Measurements from ENCODE around the gene TRPV2.

TRPV2 gene

DNA sequence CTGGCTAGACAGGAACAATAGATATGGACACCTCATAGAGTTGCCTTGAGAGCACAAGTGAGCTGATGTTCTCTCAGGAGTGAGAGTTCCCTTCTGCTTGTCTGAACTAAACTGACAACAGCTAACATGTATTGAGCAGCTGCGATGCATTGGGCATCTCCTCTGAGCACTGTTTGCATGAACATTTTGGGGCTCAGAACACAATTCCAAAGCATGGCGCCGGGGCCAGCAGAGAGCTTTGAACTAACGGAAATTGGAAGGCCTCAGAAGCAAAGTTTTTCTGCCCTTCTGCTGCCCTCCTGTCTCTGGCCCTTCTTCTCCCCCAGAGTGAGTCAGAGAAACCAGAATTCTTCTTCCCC, 38.1 kb downstream of the TRPV2 start:
- no peak for DNase-seq (ENCODE audit: low read depth in 1 of 2, low spot score in 1 of 2)

GRCh38 chr17:16455997-16456741, 40.8 kb downstream of the TRPV2 start:
- DNase-seq (ENCODE audit: low read depth in 1 of 2, low spot score in 1 of 2): no peak

GRCh38 chr17:16456742-16457316, 41.5 kb downstream of the TRPV2 start:
- no peak for DNase-seq (ENCODE audit: low read depth in 1 of 2, low spot score in 1 of 2)

- no peak for DNase-seq (ENCODE audit: low read depth in 1 of 2, low spot score in 1 of 2)
Measured at GRCh38 chr17:16459271-16459670, 43.9 kb downstream of the TRPV2 start.

DNA sequence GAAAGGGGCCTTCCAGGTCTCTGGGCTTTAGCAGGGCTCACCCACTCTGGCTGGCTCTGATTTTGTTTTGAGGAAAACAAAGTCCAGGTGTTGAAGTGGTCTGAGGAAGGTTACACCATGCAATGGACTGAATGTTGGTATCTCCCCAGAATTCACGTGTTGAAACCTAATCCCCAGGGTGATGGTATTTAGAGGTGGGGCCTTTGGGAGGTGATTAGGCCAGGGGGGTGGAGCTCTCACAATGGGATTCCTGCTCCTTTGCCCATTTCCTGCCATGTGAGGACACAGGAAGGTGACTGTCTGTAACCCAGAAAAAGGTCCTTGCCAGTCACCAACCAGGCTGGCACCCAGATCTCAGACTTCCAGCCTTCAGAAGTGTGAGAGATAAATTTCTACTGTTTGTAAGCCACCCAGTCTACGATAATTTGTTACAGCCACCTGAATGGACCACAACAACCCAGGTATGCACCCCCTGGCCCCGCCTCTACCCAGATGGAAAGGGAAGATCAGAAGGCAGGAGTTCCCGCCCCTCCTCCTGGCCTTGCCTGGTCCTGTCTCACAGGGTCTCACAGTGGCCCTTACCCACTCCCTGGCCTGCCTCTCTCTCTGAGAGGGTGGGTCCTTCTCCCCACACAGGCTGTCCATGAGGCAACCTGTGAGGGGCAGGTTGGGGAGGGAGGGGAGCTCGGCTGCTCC, 44.6 kb downstream of the TRPV2 start:
- DNase-seq (ENCODE audit: low read depth in 1 of 2, low spot score in 1 of 2): no peak

- no peak for DNase-seq (ENCODE audit: low read depth in 1 of 2, low spot score in 1 of 2)
Measured at GRCh38 chr17:16460796-16461605, 45.6 kb downstream of the TRPV2 start.

- DNase-seq (ENCODE audit: low read depth in 1 of 2, low spot score in 1 of 2): no peak
Measured at GRCh38 chr17:16461606-16461866, 46.2 kb downstream of the TRPV2 start.

- no peak for DNase-seq (ENCODE audit: low read depth in 1 of 2, low spot score in 1 of 2)
Measured at GRCh38 chr17:16462070-16462864, 46.9 kb downstream of the TRPV2 start.

GRCh38 chr17:16463358-16464302, 48.3 kb downstream of the TRPV2 start:
- DNase-seq (ENCODE audit: low read depth in 1 of 2, low spot score in 1 of 2): no peak

DNA sequence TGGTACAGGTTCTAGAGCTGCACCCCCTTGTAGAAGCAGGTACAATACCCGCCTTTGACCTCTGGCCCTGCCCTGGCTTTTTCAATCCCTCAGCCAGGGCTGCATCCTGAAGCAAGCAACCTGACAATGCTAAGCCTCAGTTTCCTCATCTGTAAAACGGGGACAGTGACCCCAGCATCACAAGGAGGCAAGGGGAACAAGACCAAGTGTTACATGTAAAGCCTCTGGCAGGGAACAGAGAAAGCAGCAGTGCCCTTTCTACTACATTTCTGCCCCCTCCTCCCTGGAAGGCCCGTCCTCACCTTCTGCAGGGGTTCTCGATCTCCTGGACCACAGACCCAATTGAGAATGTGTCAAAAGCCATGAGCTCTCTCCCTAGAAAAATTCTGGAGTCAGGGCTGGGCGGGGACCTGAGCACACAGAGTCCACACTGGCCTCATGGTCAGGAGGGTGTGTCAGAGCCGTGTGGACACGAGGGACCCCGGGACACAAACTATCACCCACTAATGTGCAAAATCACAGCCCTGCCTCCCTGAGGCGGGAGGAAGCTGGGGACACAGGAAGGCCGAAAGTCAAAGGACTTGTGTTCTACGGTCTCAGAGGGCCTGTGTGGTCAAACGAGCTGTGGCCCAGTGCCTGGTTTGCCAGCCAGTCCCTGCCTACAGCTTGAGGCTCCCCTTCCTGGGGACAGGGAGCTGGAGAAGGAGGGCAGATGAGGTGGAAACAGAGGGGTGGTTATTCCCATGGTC, 49.1 kb downstream of the TRPV2 start:
- DNase-seq (ENCODE audit: low read depth in 1 of 2, low spot score in 1 of 2): no peak

DNA sequence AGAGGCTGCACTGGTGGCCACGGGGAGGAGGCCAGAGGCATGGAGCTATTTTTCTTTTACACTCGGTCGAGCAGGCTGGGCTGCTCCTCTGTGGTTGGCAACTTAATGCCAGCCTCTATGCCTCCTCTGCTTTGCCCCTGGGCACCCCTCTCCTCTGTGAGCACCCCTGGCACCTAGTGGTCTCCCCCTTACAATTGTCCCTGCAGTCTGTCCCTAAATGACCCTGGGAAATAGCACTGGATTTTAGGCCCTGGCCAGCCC, 49.6 kb downstream of the TRPV2 start:
- no peak for DNase-seq (ENCODE audit: low read depth in 1 of 2, low spot score in 1 of 2)

- no peak for DNase-seq (ENCODE audit: low read depth in 1 of 2, low spot score in 1 of 2)
Measured at GRCh38 chr17:16465861-16466338, 50.5 kb downstream of the TRPV2 start.

DNA sequence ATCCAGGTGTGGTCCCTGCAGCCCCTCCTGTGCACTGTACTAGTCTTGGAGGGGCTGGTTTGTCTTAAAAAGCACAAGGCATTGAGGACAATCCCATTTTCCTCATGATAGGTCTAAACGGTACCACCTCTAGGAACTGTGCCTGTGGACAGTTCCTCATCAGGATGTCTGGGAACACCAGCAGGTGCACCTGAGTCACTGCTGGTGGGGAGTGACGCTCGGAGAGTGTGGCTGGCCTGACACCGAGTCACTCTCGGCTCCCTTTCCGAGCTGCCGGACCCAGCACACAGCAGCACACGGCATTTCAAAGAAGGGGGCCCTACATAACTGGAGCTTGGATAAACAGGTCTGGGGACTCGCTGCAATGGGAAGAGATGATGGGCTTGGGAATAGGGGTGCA, 51.0 kb downstream of the TRPV2 start:
- no peak for DNase-seq (ENCODE audit: low read depth in 1 of 2, low spot score in 1 of 2)

DNA sequence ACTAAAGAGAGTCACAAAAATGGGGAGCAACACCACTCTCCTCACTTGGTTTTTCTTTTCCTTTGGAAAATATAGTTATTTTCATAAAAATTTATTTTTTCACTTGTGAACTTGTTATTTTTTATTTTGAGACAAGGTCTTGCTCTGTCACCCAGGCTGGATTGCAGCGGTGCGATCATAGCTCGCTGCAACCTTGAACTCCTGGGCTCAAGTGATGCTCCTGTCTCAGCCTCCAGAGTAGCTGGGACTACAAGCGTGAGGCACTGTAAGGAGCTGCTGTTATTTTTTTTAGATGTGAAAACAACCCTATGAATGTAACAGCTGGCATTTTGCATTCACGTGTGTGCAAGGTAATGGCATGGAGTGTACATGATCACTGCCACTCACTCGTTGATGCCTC, 51.7 kb downstream of the TRPV2 start:
- DNase-seq (ENCODE audit: low read depth in 1 of 2, low spot score in 1 of 2): no peak

GRCh38 chr17:16467886-16468285, 52.5 kb downstream of the TRPV2 start:
- no peak for DNase-seq (ENCODE audit: low read depth in 1 of 2, low spot score in 1 of 2)

- no peak for DNase-seq (ENCODE audit: low read depth in 1 of 2, low spot score in 1 of 2)
Measured at GRCh38 chr17:16468428-16468992, 53.1 kb downstream of the TRPV2 start.

DNA sequence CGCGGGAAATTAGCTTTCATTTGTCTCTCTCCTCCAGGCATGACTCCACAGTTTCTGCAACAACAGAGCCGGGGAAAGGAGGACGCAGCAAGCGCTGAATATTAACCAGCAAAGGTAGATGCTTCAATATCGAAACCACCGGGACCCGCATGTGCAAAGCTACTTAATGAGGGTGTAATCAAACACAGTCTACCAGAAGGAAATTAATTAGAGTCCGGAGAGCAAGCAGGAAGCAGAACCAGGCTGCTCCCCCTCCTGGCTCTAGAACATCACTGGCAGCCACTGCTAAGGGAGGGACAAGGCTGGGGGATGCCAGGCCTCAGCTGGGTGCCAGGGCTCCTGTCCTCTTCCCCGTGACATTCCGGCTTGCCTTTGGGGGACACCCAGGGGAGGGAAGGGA, 54.9 kb downstream of the TRPV2 start:
- no peak for DNase-seq (ENCODE audit: low read depth in 1 of 2, low spot score in 1 of 2)

GRCh38 chr17:16471295-16471694, 55.9 kb downstream of the TRPV2 start:
- no peak for DNase-seq (ENCODE audit: low read depth in 1 of 2, low spot score in 1 of 2)

- no peak for DNase-seq (ENCODE audit: low read depth in 1 of 2, low spot score in 1 of 2)
Measured at GRCh38 chr17:16472539-16472938, 57.2 kb downstream of the TRPV2 start.

Measured in activated CD4-positive, alpha-beta T cell treated with anti-CD3 and anti-CD28 coated beads, Interleukin-2, amount 50 U/mL, for 24 hours (primary cell).